CD4-positive, alpha-beta T cell (primary cell): ENCODE measurements around the gene SRP72. TPM values are rescaled to one million over a fixed set of nuclear protein-coding genes. Genes with fewer than 3 reads are reported as not detected.

Experiments used
- ATAC-seq: fragments of 200-7000 bp; cut with Tn5 transposase; one replicate; pipeline ENCODE4 v1.10.0; 2022; ENCODE audit warnings: mild to moderate bottlenecking; ENCODE audit not compliant: poor library complexity
- CTCF ChIA-PET: fragments of 350-600 bp; sonication (Branson Sonifier 250); formaldehyde crosslinking; loops from one replicate; lab custom pipeline; 2021; ENCODE audit warnings: antibody characterized with exemption, inconsistent platforms; lab: Charles Lee
- POLR2A ChIA-PET: fragments of 350-600 bp; sonication (Branson Sonifier 250); formaldehyde crosslinking; loops from one replicate; lab custom pipeline; 2021; ENCODE audit warnings: antibody characterized with exemption, inconsistent platforms; lab: Charles Lee
- DNase-seq, 14 experiments: peaks; one replicate each; pipeline ENCODE4 v3.0.0-alpha.2; 2013 to 2020; ENCODE audit warnings: mixed read lengths in 2 of 14
- H3K27ac ChIP-seq, 2 donors: one replicate each; pipeline versions ENCODE4 v1.5.1 to v1.7.0; 2013; ENCODE audit warnings: low read length in 2 of 2, low read depth in 1 of 2, mild to moderate bottlenecking in 1 of 2
- H3K27me3 ChIP-seq, 2 experiments: 1 replicate in 1 of 2; 2 replicates in 1 of 2; pipeline versions ENCODE4 v1.6.1 to v1.7.0; 2013; ENCODE audit warnings: low read length in 2 of 2, control low read depth in 1 of 2, mild to moderate bottlenecking in 1 of 2, moderate library complexity in 1 of 2; ENCODE audit not compliant: insufficient read depth in 2 of 2, control insufficient read depth in 1 of 2
- H3K36me3 ChIP-seq: one replicate; pipeline ENCODE4 v1.6.1; 2013; ENCODE audit warnings: low read length, control low read depth; ENCODE audit not compliant: insufficient read depth
- H3K4me1 ChIP-seq: one replicate; pipeline ENCODE4 v1.6.1; 2013; ENCODE audit warnings: low read length, control low read depth; ENCODE audit not compliant: insufficient read depth
- H3K4me3 ChIP-seq: one replicate; pipeline ENCODE4 v1.5.1; 2013; ENCODE audit warnings: mild to moderate bottlenecking, low read length, moderate library complexity
- H3K9me3 ChIP-seq, 2 experiments: 1 replicate in 1 of 2; 2 replicates in 1 of 2; pipeline versions ENCODE4 v1.6.1 to v1.7.0; 2013; ENCODE audit warnings: low read length in 2 of 2, mild to moderate bottlenecking in 2 of 2, control low read depth in 1 of 2, moderate library complexity in 1 of 2; ENCODE audit not compliant: control insufficient read depth in 1 of 2, insufficient read depth in 1 of 2
- H3K27ac Mint-ChIP-seq: one replicate; pipeline ENCODE4 v1.8.0; 2020; ENCODE audit warnings: mixed read lengths
- H3K27me3 Mint-ChIP-seq: one replicate; pipeline ENCODE4 v1.8.0; 2021; ENCODE audit warnings: mixed read lengths
- H3K36me3 Mint-ChIP-seq: one replicate; pipeline ENCODE4 v1.8.0; 2021; ENCODE audit warnings: low read depth, mixed read lengths
- H3K4me1 Mint-ChIP-seq: one replicate; pipeline ENCODE4 v1.8.0; 2021; ENCODE audit warnings: low read depth, mixed read lengths
- H3K4me3 Mint-ChIP-seq: one replicate; pipeline ENCODE4 v1.8.0; 2020; ENCODE audit warnings: mild to moderate bottlenecking, mixed read lengths
- H3K9me3 Mint-ChIP-seq: one replicate; pipeline ENCODE4 v1.8.0; 2020; ENCODE audit warnings: mixed read lengths
- intact Hi-C, 2 experiments: fragments of 100-400 bp; cut with DNase I in 1 of 2; cut with micrococcal nuclease in 1 of 2; formaldehyde crosslinking; loops; one replicate each; pipeline versions ENCODE4 v1.15.1 to v1.9.0; 2023 to 2025; cut with DNase I, micrococcal nuclease
- total RNA-seq, 174 experiments: library from RNA in 2 of 174; stranded (reverse) in 2 of 174; gene quantifications; one replicate each; pipeline ENCODE4 v1.2.3 and lab custom pipeline; 2021 to 2026
- TF ChIP-seq, protein P1 (sequence below): fragments of 200-600 bp; IDR thresholded peaks from one replicate; pipeline ENCODE4 v1.8.0; 2022; ENCODE audit warnings: antibody characterized with exemption, mild to moderate bottlenecking

Gene SRP72
- total RNA-seq, 2 experiments from 2014 or later: 108 to 119 TPM

DNA sequence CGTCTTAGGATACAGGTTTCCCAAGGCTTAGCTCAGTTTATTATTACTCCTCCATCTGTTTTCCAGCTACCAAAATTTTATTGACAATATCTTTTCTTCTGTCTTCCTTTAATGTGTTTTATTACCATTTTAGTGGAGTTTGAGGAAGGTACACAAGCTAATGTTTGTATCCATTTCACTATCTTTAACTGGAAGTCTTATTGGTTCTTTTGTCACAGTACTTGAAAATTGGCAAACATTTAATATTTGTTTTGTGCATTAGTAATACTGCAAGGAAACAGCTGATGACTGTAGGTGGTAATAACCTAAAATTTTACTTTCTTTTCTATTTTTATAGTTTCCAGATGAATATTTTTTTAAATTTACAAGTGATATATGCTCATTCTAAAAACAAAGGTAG is 28.8 kb downstream of the SRP72 start:
- H3K4me3 ChIP-seq: no peak overlapping the region
- DNase-seq: no peak
- H3K27ac Mint-ChIP-seq: no peak overlapping the region
- TF ChIP-seq, protein P1, sequence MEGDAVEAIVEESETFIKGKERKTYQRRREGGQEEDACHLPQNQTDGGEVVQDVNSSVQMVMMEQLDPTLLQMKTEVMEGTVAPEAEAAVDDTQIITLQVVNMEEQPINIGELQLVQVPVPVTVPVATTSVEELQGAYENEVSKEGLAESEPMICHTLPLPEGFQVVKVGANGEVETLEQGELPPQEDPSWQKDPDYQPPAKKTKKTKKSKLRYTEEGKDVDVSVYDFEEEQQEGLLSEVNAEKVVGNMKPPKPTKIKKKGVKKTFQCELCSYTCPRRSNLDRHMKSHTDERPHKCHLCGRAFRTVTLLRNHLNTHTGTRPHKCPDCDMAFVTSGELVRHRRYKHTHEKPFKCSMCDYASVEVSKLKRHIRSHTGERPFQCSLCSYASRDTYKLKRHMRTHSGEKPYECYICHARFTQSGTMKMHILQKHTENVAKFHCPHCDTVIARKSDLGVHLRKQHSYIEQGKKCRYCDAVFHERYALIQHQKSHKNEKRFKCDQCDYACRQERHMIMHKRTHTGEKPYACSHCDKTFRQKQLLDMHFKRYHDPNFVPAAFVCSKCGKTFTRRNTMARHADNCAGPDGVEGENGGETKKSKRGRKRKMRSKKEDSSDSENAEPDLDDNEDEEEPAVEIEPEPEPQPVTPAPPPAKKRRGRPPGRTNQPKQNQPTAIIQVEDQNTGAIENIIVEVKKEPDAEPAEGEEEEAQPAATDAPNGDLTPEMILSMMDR: no peak
- peaks cover 89% of the 10 kb centered on the region for H3K36me3 Mint-ChIP-seq
- POLR2A ChIA-PET: interaction anchor here (0.9 kb wide), 1 partner anchor 12 kb away, joined by 3 read pairs; no protein-coding TSS in a partner anchor
- no peaks in the 10 kb centered on the region for H3K27me3 Mint-ChIP-seq
- peaks cover 63% of the 10 kb centered on the region for H3K36me3 ChIP-seq
- ATAC-seq: no peak
- H3K4me3 Mint-ChIP-seq: no peak overlapping the region
- no peaks in the 10 kb centered on the region for H3K9me3 ChIP-seq
- no peaks in the 10 kb centered on the region for H3K9me3 Mint-ChIP-seq
- H3K27me3 ChIP-seq: no peaks in the 10 kb centered on the region
- intact Hi-C loops: no loop called here
- no peaks in the 10 kb centered on the region for H3K4me1 Mint-ChIP-seq
- CTCF ChIA-PET: no interaction called here
- no peak overlapping the region for H3K27ac ChIP-seq
- H3K4me1 ChIP-seq: no peaks in the 10 kb centered on the region

DNA sequence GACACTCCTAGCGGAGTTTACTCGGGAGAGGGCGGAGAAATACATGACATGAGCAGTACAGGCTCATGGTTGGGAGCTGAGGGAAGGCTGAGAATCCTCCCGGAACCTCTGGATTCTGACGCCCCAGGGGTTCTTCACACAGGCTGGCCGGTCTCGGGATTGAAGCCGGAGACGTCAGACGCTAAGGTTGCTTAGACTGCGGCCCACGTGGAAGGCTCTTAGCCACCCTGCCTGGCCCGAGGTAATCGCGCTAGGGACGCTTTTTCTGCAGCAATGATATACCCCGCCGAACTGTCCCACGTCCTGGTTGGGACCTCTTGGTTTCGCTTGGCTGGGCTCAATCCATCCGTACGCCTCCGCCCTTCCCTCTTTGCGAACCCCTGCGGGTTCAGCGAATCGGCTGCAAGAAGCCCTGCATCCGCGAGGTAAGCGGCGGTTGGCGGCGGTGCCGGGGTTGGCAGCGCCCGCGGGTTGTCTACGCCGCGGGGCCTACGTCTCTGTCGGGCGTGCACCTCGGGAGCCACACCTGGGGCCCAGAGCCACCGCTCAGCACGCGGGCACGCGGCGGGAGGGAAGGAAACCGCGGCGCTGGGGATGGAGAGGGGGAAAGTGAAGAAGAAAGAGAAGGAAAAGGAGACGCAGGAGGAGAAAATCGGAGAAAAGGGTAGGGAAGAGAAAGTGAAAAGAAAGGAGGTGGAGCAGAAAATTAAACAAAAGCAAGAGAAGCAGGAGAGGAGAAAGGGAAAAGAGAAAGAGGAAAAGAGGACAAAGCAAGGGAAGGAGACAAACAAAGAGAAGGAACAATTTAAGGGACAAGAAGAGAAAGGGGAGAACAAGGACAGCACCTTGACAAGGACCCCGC is 38.1 kb downstream of the SRP72 start, which contains the start of gene ARL9:
ARL9 (plus strand) TSS at position 523 of the 862 bp plus-strand sequence; CDS start at position 595, 72 bp downstream.
- H3K36me3 Mint-ChIP-seq: peaks cover 26% of the 10 kb centered on the region
- TF ChIP-seq, protein P1: no peak
- peaks cover 21% of the 10 kb centered on the region for H3K36me3 ChIP-seq
- no peaks in the 10 kb centered on the region for H3K9me3 Mint-ChIP-seq
- H3K4me3 Mint-ChIP-seq: peak within 1 kb of the TSS; percentile 86
- peak within 1 kb of the TSS; percentile 57 for H3K4me3 ChIP-seq
- H3K27ac ChIP-seq: no peak within 1 kb of the TSS
- peaks cover 0 to 4% of the 10 kb centered on the region in 2 experiments for H3K27me3 ChIP-seq
- peaks cover 17% of the 10 kb centered on the region for H3K4me1 ChIP-seq
- POLR2A ChIA-PET: interaction anchor here (0.6 kb wide), 1 partner anchor 37 kb away, joined by 3 read pairs; no protein-coding TSS in a partner anchor
- peak; percentile 48 to 84 (median 67) for DNase-seq
- H3K27me3 Mint-ChIP-seq: no peaks in the 10 kb centered on the region
- intact Hi-C loops: loop anchor here (5.0 kb wide), 1 partner anchor 37 kb away; no protein-coding TSS in a partner anchor
- H3K27ac Mint-ChIP-seq: peak within 1 kb of the TSS; percentile 67
- CTCF ChIA-PET: no interaction called here
- peaks cover 15% of the 10 kb centered on the region for H3K4me1 Mint-ChIP-seq
- H3K9me3 ChIP-seq: no peaks in the 10 kb centered on the region
- ATAC-seq: peak; percentile 98

DNA sequence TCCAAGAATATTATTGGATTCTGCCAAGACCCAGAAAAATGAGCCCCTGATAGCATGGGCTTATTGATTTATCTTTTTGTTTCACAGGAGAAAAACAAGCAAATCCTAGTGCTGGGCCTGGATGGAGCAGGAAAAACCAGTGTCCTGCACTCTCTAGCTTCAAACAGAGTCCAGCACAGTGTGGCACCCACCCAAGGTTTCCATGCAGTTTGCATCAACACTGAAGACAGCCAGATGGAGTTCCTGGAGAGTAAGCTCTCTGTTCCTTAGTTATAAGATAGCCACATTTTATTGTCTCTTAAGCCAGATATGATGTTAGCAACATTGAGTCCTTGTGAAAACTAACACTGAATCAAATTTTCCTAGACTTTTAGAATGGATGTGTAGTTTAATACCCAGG is 43.7 kb downstream of the SRP72 start:
- Histone ChIP-seq H3K27ac (no peak overlapping the region), H3K4me3 (no peak overlapping the region), H3K9me3 (no peaks in the 10 kb centered on the region), H3K27me3 (peaks cover 0 to 4% of the 10 kb centered on the region in 2 experiments), H3K36me3 (no peaks in the 10 kb centered on the region), H3K4me1 (peaks cover 4% of the 10 kb centered on the region)
- Mint-ChIP-seq H3K4me3 (no peak overlapping the region), H3K27ac (no peak overlapping the region), H3K9me3 (no peaks in the 10 kb centered on the region), H3K4me1 (peaks cover 4% of the 10 kb centered on the region), H3K36me3 (no peaks in the 10 kb centered on the region), H3K27me3 (no peaks in the 10 kb centered on the region)
- CTCF ChIA-PET: no interaction called here
- DNase-seq (no peak), ATAC-seq (no peak)
- intact Hi-C loops: no loop called here
- TF ChIP-seq, protein P1: no peak
- POLR2A ChIA-PET: no interaction called here
